ENCODE data around the gene ALDH1B1. TPM values are rescaled to one million over a fixed set of nuclear protein-coding genes. Genes with fewer than 3 reads are reported as not detected.

ALDH1B1 gene
- total RNA-seq, result 13.9 and 16.2 TPM in 2 replicates
- 17.4 and 22.6 TPM in 2 replicates for polyA plus RNA-seq
- polyA plus RNA-seq (2012), result 17.5 and 22.1 TPM in 2 replicates
- polyA minus RNA-seq (ENCODE audit: low replicate concordance), result 31.5 and 33.9 TPM in 2 replicates

DNA sequence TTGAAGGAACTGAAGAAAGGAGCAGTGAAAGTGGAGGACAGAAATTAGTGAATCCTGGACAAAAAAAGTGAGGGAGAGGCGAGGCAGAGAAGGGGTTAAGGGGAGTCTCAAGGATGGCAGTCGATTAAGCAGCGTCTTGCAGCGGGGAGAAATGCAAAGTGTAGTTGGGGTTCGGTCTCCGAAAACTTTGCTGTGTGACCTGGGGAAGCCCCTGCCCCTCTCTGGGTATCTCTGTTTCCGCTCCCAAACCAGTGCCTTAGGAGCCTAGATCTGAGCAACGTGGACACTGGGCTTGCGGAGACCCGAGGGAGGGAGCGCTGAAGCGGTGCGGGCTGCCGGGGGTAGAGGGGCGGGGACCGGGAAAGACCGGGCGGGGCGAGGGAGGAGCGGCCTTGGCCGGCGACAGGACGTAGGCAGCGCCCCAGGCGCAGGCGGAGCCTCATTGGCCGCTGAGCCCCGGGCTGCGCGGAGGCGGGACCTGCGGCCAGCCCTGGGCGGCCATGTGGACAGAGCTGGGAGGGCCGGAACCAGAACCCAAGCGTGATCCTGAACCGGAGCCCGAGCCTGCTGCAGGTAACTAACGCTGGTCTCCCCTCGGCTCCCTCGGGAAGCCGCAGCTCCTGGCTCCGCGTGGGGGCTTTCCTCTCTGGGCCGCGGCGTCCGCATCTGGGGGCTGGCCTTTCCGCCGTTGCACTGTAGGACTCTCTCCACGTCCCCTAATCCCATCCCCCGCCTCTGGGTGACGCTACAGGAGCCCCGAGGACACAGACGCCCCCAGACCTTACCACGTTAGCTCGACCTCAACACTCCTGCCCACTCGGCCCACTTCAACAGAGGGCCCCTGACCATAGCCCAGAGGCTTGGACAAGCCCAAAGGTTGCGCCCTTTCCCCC, at the start of gene ALDH1B1:
ALDH1B1 (plus strand) TSS at position 468 of the 893 bp plus-strand sequence. CDS start 3,047 bp downstream, outside the sequence.
- peak; percentile 78 to 87 for DNase-seq (ENCODE audit: low read depth in 2 of 2)
- peak within 1 kb of the TSS; percentile 72 for H3K27ac ChIP-seq (ENCODE audit: insufficient read depth, low read length)
- no peaks in the 10 kb centered on the region for H3K27me3 ChIP-seq (ENCODE audit: control insufficient read depth, insufficient read depth, low read length)
- peaks cover 10% of the 10 kb centered on the region for H3K36me3 ChIP-seq (ENCODE audit: control insufficient read depth, insufficient read depth, low read length)
- H2AFZ ChIP-seq (ENCODE audit: low read length), result peak within 1 kb of the TSS; percentile 92
- peaks cover 2% of the 10 kb centered on the region for H3K4me1 ChIP-seq (ENCODE audit: control insufficient read depth, extremely low read depth, insufficient read depth, low read length)
- peak within 1 kb of the TSS; percentile 52 to 84 (median 82) for H3K4me3 ChIP-seq (replicated peaks in 1 of 4; ENCODE audit: control extremely low read depth in 1 of 4, insufficient read depth in 1 of 4, low read depth in 3 of 4, low read length in 4 of 4)
- H3K79me2 ChIP-seq (ENCODE audit: control insufficient read depth, insufficient read depth, low read length), result peaks cover 5% of the 10 kb centered on the region
- H3K9ac ChIP-seq (ENCODE audit: insufficient read depth, low read length), result peak within 1 kb of the TSS; percentile 81
- no peaks in the 10 kb centered on the region for H4K20me1 ChIP-seq (ENCODE audit: control insufficient read depth, extremely low read depth, insufficient read depth, low read length)
- no peaks in the 10 kb centered on the region for H3K9me3 ChIP-seq (ENCODE audit: control insufficient read depth, insufficient read depth, low read depth, low read length)
- TF ChIP-seq, protein P1, sequence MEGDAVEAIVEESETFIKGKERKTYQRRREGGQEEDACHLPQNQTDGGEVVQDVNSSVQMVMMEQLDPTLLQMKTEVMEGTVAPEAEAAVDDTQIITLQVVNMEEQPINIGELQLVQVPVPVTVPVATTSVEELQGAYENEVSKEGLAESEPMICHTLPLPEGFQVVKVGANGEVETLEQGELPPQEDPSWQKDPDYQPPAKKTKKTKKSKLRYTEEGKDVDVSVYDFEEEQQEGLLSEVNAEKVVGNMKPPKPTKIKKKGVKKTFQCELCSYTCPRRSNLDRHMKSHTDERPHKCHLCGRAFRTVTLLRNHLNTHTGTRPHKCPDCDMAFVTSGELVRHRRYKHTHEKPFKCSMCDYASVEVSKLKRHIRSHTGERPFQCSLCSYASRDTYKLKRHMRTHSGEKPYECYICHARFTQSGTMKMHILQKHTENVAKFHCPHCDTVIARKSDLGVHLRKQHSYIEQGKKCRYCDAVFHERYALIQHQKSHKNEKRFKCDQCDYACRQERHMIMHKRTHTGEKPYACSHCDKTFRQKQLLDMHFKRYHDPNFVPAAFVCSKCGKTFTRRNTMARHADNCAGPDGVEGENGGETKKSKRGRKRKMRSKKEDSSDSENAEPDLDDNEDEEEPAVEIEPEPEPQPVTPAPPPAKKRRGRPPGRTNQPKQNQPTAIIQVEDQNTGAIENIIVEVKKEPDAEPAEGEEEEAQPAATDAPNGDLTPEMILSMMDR (conservative IDR thresholded peaks at IDR 0.05 in 1 of 2, IDR thresholded peaks at IDR 0.05 in 1 of 2; ENCODE audit: low read depth in 1 of 2, low read length in 2 of 2), result peak; percentile 5 to 36
- TF ChIP-seq EZH2 (IDR thresholded peaks at IDR 0.05; ENCODE audit: low read length, missing control alignments), result no peak
- H3K4me2 ChIP-seq (ENCODE audit: extremely low read depth, insufficient read depth, low read length), result peak within 1 kb of the TSS; percentile 88

DNA sequence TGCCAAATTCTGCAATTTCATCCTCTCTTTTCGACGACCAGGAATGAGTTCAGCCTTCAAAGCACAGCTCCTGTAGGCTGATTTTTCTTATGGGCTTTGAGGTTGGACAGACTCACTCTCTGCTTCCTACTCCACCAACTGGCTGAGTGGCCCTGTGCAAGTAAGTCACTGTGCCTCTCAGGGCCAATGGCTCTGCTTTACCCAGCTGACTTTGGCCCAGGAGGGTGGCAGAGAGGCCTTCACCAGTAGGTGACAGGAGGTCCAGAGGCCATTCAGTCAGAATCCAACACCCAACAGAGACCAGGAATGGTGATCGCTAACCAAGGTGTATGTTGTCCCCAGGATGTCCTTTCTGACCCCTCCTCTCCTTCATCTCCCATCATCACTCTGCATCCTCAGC, 49.5 kb upstream of the ALDH1B1 start:
- Histone ChIP-seq H3K9ac (ENCODE audit: insufficient read depth, low read length) (no peak overlapping the region), H3K4me2 (ENCODE audit: extremely low read depth, insufficient read depth, low read length) (no peak overlapping the region), H3K79me2 (ENCODE audit: control insufficient read depth, insufficient read depth, low read length) (no peaks in the 10 kb centered on the region), H3K4me1 (ENCODE audit: control insufficient read depth, extremely low read depth, insufficient read depth, low read length) (peaks cover 7% of the 10 kb centered on the region), H2AFZ (ENCODE audit: low read length) (no peak overlapping the region), H3K4me3 (replicated peaks in 1 of 4; ENCODE audit: control extremely low read depth in 1 of 4, insufficient read depth in 1 of 4, low read depth in 3 of 4, low read length in 4 of 4) (no peak overlapping the region), H3K27ac (ENCODE audit: insufficient read depth, low read length) (no peak overlapping the region), H4K20me1 (ENCODE audit: control insufficient read depth, extremely low read depth, insufficient read depth, low read length) (no peaks in the 10 kb centered on the region), H3K9me3 (ENCODE audit: control insufficient read depth, insufficient read depth, low read depth, low read length) (no peaks in the 10 kb centered on the region), H3K36me3 (ENCODE audit: control insufficient read depth, insufficient read depth, low read length) (no peaks in the 10 kb centered on the region), H3K27me3 (ENCODE audit: control insufficient read depth, insufficient read depth, low read length) (peaks cover 20% of the 10 kb centered on the region)
- TF ChIP-seq, protein P1 (conservative IDR thresholded peaks at IDR 0.05 in 1 of 2, IDR thresholded peaks at IDR 0.05 in 1 of 2; ENCODE audit: low read depth in 1 of 2, low read length in 2 of 2), result no peak
- TF ChIP-seq EZH2 (IDR thresholded peaks at IDR 0.05; ENCODE audit: low read length, missing control alignments), result no peak
- no peak for DNase-seq (ENCODE audit: low read depth in 2 of 2)

DNA sequence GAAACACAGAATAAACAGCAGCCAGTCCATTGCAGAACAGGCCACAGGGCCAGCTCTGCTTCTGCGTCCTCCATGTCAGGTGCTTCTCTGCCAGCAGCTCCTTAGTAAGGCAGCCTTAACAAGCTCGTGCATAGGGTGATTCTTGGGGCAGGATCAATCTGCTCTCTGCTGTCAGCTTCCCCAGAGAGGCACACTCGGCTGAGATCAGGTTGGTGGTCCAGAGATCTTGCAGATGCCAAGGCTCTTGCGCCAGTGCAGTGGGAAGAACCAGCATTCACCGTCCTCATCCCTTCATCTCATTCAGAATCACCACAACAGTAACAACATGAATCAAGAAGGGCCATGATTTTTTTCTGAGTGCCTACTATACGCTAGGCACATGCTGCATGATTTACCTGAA, 49.0 kb upstream of the ALDH1B1 start:
- Histone ChIP-seq H4K20me1 (ENCODE audit: control insufficient read depth, extremely low read depth, insufficient read depth, low read length) (no peaks in the 10 kb centered on the region), H3K27me3 (ENCODE audit: control insufficient read depth, insufficient read depth, low read length) (peaks cover 19% of the 10 kb centered on the region), H3K9ac (ENCODE audit: insufficient read depth, low read length) (no peak overlapping the region), H3K4me1 (ENCODE audit: control insufficient read depth, extremely low read depth, insufficient read depth, low read length) (peaks cover 7% of the 10 kb centered on the region), H3K9me3 (ENCODE audit: control insufficient read depth, insufficient read depth, low read depth, low read length) (no peaks in the 10 kb centered on the region), H3K4me3 (replicated peaks in 1 of 4; ENCODE audit: control extremely low read depth in 1 of 4, insufficient read depth in 1 of 4, low read depth in 3 of 4, low read length in 4 of 4) (no peak overlapping the region), H3K79me2 (ENCODE audit: control insufficient read depth, insufficient read depth, low read length) (no peaks in the 10 kb centered on the region), H3K36me3 (ENCODE audit: control insufficient read depth, insufficient read depth, low read length) (no peaks in the 10 kb centered on the region), H3K27ac (ENCODE audit: insufficient read depth, low read length) (no peak overlapping the region), H2AFZ (ENCODE audit: low read length) (no peak overlapping the region), H3K4me2 (ENCODE audit: extremely low read depth, insufficient read depth, low read length) (no peak overlapping the region)
- TF ChIP-seq, protein P1 (conservative IDR thresholded peaks at IDR 0.05 in 1 of 2, IDR thresholded peaks at IDR 0.05 in 1 of 2; ENCODE audit: low read depth in 1 of 2, low read length in 2 of 2), result no peak
- no peak for TF ChIP-seq EZH2 (IDR thresholded peaks at IDR 0.05; ENCODE audit: low read length, missing control alignments)
- DNase-seq (ENCODE audit: low read depth in 2 of 2), result no peak

Measured in fibroblast of lung (primary cell).